Medulla oblongata (tissue), 1 donor: ENCODE measurements around the gene SEC62.
"Not testable (repeated sequence)": the region's sequence is repeated elsewhere in the genome, so short reads cannot be mapped to it uniquely, and the experiment has no call there.

Experiments used
- DNase-seq: peaks from one replicate; pipeline ENCODE4 v3.0.0-alpha.2; 2015; ENCODE audit errors: extremely low spot score

SEC62 gene

DNA sequence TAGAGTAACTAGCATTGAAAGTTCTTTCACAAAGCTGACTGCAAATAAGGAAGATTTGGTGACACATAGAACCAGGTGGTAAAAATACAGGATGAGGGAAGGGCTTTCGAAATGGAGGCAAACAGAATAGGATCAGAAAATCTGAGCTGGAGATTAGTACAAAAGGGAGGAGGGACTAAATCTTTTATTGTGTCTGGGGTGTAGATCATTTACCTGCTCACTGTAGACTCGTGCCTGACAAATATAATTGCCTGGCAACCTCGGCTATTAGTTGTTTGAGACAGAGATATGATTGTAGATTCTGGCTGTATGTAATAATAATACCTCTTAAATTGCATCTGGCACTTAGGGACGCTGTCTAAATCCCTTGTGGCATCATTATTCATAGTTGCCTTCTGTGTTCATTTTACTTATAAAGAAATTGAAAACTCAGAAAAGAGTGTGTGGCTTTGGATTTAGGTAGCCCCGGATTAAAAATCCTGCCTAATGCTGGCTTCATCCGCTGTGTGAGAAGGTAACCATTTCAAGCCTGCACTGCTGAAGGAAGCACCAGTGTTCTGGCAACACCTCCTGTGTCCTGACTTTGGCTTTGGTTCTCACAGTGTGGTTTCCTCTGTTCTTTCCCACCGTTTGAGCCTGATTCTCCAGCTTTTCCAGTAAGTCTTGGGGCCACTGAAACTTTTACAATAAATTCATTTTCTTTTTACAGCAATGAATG, 46.2 kb downstream of the SEC62 start:
- no peak for DNase-seq

DNA sequence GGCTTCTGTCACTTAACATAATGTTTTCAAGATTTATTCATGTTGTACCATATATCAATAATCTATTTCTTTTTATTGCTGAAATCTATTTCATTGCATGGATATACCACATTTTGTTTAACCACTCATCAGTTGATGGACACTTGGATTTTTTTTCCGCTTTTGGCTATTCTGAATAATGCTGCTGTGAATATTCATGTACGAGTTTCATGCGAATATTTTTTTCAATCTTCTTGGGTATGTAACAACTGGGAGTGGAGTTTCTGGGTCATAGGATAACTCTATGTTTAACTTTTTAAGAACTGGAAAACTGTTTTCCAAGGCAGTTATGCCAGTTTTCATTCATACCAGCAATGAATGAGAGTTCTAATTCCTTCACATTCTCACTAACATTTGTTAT, 49.5 kb downstream of the SEC62 start:
- DNase-seq = no peak

DNA sequence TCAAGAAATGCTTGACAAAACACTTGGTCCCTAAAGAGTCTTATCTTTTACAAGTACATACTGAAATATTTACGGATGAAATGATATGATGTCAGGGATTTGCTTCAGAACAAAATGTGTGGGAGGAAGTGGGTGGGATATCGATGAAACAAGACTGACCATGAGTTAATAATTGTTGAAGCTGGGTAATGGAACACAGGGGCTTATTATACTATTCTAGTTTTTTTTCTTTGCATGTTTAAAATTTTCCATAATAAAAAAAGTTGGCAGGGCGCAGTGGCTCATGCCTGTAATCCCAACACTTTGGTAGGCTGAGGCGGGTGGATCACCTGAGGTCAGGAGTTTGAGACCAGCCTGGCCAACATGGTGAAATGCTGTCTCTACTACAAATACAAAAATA, 52.7 kb downstream of the SEC62 start:
- DNase-seq = not testable (repeated sequence)

DNA sequence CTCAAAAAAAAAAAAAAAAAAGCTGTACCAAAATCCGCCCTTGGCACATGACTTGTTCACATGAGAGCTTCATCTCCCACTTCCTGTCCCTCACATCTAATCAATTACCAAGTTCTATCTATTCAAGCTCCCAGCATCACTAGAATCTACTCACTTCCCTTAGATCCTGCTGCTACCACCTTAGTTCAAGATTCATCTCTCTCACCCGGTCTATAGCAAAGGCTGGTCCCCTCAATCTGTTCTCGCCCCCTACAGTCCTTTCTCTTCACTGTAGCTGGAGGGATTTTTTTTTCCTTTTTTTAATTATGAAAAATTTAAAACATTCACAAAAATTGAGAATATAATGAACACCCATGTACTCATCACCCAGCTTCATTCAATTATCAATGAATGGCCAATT, 54.5 kb downstream of the SEC62 start:
- no peak for DNase-seq

DNA sequence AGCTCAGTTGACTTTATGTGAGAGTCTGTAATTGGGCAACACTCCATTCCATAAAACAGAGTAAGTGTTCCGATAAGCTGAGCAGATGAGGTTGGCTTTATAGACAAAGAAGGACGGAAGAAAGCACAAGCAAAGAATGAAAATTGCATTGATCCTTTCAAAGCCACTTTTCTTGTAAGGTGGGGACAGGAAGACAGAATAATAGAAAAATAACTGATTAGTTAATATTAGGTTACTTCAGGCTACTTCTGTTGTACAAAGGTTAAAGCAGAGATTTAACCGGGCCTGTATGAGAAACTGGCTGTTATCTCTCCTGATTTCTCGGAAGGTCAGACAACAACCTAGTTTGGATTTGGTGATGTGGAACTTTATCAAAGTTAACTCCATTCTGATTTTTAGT, 55.7 kb downstream of the SEC62 start:
- DNase-seq = no peak

DNA sequence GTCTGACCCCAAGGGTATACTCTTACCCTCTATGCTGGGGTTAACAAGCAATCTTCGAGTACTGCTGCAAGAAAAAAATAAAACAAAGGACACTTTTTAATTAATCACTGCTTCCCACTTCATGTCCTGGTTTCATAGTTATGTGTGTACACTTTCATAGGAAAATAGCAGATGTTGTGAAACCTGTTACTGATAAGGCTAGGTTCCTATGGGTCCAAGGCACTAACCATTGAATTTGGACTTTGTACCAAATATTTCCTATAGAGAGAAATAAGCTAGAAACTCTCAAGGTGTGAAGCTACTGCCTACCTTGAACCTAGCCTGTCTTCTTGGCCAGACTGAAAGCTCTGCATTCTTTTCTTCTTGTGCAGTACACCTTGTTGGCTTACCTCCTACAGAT, 56.6 kb downstream of the SEC62 start:
- no peak for DNase-seq

DNA sequence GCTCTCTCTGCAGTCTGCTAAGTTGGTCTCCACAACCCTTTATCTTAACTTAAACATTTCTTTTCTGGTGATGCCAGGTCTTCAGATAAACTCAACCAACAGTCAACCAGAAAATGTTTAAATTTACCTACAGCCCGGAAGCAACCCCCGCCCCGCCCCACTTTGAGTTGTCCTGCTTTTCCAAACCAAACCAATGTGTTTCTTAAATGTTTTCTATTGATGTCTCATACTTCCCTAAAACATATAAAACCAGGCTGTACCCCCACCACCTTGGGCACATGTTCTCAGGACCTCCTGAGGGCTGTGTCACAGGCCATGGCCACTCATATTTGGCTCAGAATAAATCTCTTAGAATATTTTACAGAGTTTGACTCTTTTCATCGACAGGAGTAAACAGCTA, 58.0 kb downstream of the SEC62 start:
- DNase-seq = no peak

DNA sequence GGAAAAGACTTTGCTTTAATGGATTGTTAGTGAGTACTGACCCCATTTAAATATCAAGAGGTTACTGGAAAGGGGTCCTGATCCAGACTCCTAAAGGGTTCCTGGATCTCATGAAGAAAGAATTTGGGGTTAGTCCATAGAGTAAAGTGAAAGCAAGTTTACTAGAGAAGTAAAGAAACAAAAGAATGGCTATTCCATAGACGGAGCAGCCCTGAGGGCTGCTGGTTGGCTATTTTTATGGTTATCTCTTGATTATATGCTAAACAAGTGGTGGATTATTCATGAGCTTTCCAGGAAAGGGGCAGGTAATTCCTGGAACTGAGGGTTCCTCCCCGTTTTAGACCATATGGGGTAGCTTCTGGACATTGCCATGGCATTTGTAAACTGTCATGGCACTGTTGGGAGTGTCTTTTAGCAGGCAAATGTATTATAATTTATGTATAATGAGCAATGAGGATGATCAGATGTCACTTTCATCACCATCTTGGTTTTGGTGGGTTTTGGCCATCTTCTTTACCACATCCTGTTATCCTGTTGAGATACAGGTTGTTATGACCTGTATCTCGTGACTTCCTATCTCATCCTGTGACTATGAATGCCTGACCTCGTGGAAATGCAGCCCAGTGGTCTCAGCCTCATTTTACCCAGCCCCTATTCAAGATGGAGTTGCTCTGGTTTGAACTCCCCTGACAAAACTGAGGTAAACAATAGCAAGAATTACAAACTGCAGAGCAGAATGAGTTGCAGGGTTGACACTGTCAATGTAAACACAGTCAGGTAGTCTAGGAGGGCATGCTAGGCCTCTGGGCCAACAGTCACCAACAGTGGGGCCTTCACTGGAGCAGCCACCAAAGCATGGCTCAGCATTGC, 60.9 kb downstream of the SEC62 start:
- no peak for DNase-seq

DNA sequence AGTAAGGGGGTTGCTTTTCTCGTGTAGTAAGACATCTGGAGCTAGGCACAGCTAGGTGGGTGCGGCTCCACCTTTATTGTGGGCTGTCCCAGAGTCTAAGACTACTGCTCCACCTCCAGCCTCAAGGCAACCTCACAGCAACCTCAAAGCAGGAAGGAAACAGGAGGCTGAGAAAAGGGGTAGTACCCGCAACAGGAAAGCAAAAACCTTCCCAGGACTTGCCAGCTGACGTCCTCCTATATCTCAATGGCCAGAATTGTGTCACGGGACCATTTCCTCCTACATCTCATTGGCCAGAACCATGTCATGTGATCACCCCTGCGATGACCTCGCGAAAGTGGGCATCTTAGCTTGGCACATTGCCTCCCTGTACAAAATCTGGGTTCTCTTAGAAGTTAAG, 66.9 kb downstream of the SEC62 start:
- no peak for DNase-seq

DNA sequence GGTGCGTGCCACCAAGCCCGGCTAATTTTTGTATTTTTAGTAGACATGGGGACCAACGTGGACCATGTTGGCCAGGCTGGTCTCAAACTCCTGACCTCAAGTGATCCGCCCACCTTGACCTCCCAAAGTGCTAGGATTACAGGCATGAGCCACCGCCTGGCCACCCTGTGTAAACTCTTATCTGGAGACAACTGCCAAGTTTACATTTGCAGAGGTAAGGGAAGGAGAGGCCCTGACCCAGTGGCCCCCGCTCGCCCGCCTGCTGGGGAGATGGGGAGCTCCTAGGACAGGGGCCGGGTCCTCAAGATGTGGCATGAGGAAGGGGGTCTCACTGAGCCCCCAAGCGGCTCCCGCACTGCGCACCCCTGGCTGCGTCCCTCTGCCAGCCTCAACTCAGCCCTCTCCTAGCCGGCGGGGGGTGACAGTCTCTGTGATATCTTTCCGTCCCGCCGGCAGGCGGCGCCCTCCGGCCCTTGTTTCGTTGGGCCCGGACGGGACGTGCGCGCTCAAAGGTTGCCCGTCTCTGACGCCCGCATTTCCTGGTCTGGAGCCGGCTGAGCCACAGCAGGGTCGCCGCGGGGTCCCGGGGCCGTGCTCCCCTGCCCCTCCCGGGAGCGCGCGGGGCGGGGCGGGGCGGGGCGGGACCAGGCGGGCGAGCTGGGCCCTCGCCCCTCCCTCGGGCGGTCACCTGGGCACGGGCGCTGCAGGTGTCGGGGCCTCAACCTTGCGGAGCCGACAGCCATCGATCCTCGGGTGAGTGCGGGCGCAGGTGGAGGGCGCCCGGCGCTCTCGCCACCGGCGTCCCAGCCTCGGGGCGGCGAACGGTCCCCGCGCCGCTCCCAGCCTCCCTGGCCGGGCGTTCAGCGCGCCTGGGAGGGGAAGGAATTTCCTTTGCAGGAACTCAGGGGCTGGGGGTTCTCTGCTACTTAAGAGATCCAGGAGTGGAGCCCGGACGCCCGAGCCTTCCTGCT, 71.1 kb downstream of the SEC62 start, which contains the start of gene GPR160:
GPR160 (plus strand) TSS at position 533 of the 971 bp plus-strand sequence. CDS start 45,978 bp downstream, outside the sequence.
- DNase-seq = peak; percentile 53

DNA sequence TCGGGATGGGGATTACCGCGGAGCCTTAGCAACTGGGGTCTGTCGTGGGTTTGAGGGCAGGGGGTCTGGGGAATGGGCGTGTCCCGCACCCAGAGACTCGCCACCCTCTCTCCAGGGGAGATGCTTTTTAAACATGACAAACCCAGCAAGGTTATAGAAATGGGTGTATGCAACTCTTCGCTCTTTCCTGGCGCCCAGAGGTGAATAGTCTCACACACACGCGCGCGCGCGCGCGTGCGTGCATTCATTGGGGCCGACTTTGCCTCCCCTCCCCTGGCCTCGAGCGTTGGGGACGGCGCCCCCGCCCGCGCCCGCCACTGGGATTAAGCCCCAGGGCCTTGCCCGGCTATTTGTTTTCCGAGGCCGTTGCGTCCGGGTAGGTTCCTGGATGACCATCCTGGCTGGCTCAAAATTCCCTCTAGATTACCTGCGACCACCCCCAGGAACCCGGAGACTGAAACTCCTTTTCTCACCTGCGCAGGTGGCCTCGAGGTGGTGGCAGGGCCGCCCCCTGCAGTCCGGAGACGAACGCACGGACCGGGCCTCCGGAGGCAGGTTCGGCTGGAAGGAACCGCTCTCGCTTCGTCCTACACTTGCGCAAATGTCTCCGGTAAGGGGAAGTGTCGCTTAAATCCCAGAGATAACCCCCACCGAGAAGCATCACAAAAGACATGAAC, 72.0 kb downstream of the SEC62 start:
- DNase-seq = peak; percentile 13

DNA sequence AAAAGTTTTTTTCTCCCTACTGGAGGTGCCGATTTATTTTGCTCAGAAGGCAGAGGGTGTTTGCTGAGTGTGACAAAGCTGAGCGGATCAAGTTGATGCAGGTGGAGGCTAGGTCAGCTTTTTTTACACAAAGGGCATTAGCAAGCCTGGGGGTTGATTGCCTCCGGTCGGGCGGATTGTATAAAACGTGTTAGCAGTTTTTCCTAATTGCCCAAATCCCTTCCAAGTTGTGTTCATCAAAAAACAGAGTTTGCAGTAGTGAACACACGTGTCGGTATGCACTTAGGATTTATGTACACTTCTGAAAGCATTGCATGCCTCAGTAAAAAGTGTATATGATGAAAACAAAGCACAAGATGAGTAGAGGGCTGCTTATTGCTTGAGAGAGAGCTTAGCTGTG, 73.8 kb downstream of the SEC62 start:
- no peak for DNase-seq

DNA sequence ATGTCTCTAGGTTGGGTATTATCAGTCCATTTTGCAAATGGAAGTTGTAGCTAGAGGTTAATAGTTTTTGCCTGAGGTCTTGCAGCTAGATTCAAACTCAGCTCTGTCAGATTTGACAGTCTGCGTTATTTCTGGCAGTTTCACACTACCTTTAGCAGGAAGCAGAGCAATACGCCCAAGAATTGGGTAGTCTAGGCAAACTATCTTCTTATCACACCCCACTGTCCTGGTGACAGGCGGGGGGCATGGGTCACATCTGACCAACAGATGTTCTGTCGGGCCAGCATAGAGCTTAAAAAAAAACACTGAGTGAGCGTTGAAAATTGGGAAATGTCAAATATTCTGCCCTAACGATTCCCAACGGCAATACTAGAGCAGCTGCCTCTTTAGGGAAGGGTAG, 76.9 kb downstream of the SEC62 start:
- no peak for DNase-seq

DNA sequence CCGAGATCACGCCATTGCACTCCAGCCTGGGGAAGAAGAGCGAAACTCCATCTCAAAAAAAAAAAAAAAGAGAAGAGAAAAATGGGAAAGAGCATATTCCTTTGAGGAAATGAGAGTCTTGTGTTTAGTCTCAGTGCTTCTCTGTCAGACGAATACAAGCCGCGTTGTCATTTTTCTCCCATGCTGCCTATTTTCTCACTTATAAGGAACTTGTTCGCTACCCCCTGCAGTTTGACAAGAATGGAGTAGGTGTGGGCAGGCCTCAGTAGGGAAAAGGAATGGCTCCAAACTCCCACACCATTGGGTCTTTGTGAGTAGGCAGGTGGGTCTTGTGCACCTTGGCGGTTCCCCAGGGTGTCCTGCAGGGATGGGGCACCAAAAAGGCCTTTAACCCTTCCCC, 77.7 kb downstream of the SEC62 start:
- peak; percentile 59 for DNase-seq

DNA sequence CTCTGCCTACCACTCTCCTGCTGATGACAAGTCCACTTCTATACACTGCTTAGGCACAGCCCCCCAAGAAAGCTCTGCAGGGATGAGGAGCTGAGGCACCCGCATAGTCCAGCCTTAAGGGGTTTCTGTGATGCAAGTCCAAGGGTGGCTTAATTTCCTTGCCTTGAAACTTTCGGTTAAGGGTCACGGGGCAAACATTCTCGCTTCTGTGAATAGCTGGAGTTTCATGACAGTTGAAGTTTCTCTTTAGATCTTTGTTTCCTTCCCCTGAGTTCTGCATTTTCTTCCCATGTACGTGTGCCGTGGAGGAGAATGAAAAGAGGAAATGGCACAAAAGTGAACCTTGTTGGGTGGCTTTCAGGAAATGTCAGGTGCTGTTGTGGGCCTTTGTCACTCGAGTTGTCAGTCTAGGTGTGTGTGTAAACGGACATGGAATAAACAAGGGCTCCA, 78.2 kb downstream of the SEC62 start:
- peak; percentile 84 for DNase-seq

DNA sequence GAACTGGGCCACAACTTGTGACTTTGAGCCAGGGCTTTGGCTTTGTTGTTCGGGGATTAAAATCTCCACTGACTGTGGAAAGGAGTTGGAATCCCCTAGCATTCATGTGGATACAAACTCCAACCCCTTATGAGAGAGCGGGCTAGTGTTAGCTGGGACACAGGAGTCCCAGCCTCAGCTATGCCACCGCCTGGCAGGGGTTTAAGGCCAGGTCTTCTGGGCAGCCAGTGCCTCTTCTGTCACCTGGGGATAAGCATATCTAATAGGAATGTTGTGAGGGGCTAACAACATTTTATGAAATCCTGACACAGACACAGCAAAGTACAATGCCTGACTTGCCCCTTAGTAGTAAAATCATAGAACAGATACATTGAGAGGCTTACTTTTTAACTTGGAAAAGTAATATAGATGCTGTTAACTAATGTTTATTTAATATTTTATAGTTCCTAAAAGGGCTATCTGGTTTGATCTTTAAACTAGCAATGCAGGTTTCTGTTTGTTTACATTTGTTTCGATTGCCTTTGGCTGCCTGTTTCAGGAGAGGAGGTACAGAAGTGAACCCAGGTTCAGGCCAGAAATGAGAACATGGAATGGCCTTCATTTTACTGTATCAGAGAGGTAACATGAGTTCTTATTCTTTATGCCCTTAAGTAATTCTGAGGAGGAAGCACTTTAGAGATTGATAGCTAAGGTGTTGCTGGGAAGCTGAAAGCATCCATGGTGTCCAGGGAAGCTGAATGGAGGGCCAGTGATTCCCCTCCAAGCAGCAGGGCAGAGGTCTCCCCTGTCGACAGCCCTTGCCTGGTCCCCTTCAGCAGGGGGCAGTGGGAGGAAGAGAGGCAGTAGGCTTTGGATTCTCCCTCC, 79.9 kb downstream of the SEC62 start:
- no peak for DNase-seq

DNA sequence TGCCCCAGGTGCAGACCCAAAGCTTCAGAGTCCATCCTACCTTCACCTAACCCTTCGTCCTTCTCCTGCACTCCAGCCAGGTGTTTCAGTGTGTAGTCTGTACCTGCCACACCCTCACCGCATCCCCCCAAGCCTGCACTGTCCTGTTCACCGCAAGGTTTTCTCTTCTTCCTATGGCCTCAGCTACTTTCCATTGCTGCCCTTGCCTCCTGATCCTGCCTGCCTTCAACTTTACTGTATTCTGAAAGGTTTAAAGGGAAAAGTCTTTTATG, 80.5 kb downstream of the SEC62 start:
- DNase-seq = no peak
